OCI-LY3 (cell line): Measurements from ENCODE around the gene THRAP3.
A peak's percentile ranks its signal among the peaks of the same experiment; 100 is the strongest.

Source experiments
- H2AFZ ChIP-seq: fragments of 200-600, 300-600 bp; shearing (Covaris generic); 2 replicates; pipeline ENCODE4 v1.6.0; 2014; ENCODE audit warnings: antibody characterized with exemption, low read depth, low read length
- H3K27ac ChIP-seq: fragments of 200-600, 300-600 bp; sonication (generic); 2 replicates; pipeline ENCODE4 v1.5.1; 2014; ENCODE audit warnings: mild to moderate bottlenecking, low read length, moderate library complexity, mixed read lengths
- H3K27me3 ChIP-seq: fragments of 200-600, 300-600 bp; sonication (generic); 2 replicates; pipeline ENCODE4 v1.6.1; 2014; ENCODE audit warnings: low read depth, low read length, mixed read lengths
- H3K36me3 ChIP-seq: fragments of 200-600, 300-600 bp; sonication (generic); replicated peaks from 2 replicates; pipeline ENCODE3; 2014; ENCODE audit warnings: low read depth, low read length, mixed read lengths
- H3K4me1 ChIP-seq: fragments of 300-600, 200-600 bp; sonication (generic); 2 replicates; pipeline ENCODE4 v1.6.1; 2014; ENCODE audit warnings: low read length, mixed read lengths
- H3K4me2 ChIP-seq: fragments of 200-600, 300-600 bp; sonication (generic); 2 replicates; pipeline ENCODE4 v1.6.1; 2014; ENCODE audit warnings: low read length, mixed read lengths
- H3K4me3 ChIP-seq: fragments of 300-600, 200-600 bp; sonication (generic); 2 replicates; pipeline ENCODE4 v1.5.1; 2014; ENCODE audit warnings: antibody characterized with exemption, mild to moderate bottlenecking, low read length, moderate library complexity
- H3K79me2 ChIP-seq: fragments of 300-600, 200-600 bp; shearing (Covaris generic); 2 replicates; pipeline ENCODE4 v1.6.1; 2014; ENCODE audit warnings: mild to moderate bottlenecking, low read length, mixed read lengths
- H3K9ac ChIP-seq: fragments of 300-600, 200-600 bp; shearing (Covaris generic); 2 replicates; pipeline ENCODE4 v1.6.0; 2014; ENCODE audit warnings: mild to moderate bottlenecking, low read length, moderate library complexity
- H3K9me3 ChIP-seq: fragments of 200-600, 300-600 bp; shearing (Covaris generic); 2 replicates; pipeline ENCODE4 v1.6.1; 2014; ENCODE audit warnings: low read length, mixed read lengths; ENCODE audit not compliant: insufficient read depth
- H4K20me1 ChIP-seq: fragments of 200-600, 300-600 bp; sonication (generic); 2 replicates; pipeline ENCODE4 v1.6.1; 2016; ENCODE audit warnings: low read length, mixed read lengths; ENCODE audit not compliant: insufficient read depth
- EZH2phosphoT487 ChIP-seq: fragments of 200-600 bp; shearing (Covaris generic); IDR thresholded peaks from 2 replicates; pipeline ENCODE4 v1.6.1; 2018; ENCODE audit warnings: antibody characterized with exemption, mixed run types, low read depth
- TF ChIP-seq, protein P1 (sequence below): fragments of 200-600, 300-600 bp; sonication (generic); IDR thresholded peaks from 2 replicates; pipeline ENCODE4 v1.5.1; 2014; ENCODE audit warnings: antibody characterized with exemption, low read length, low read depth

The THRAP3 gene

DNA sequence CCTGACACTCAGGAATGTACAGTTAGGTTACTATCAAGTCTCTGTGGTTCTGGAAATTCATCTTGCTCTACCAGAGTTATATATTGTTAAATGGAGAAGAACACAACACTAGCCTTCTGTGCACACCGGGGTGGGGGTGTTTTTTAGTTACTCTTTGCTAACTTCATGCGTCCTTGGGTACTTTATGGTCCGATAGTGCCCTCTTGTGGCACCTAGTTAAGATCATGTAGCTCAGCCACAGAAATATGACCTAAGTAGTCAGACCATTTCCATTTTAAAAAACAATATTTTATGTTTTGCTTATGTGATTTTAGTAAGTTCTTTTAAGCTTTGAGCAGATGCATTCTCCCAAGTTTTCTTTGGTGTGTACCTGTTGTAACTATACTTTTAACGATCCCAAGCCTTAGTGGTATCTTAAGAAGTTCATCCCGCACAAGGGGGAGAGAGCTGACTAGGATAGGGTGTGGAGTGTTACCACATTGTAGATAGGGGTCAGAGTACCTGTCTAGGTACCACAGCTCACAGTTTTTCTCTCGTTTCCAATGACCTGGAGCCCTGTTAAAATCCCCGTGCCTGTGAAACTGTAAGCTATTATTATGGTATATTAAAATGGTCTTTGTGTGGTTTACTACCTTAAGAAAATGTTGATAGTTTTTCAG is 61.3 kb downstream of the THRAP3 start:
- TF ChIP-seq, protein P1, sequence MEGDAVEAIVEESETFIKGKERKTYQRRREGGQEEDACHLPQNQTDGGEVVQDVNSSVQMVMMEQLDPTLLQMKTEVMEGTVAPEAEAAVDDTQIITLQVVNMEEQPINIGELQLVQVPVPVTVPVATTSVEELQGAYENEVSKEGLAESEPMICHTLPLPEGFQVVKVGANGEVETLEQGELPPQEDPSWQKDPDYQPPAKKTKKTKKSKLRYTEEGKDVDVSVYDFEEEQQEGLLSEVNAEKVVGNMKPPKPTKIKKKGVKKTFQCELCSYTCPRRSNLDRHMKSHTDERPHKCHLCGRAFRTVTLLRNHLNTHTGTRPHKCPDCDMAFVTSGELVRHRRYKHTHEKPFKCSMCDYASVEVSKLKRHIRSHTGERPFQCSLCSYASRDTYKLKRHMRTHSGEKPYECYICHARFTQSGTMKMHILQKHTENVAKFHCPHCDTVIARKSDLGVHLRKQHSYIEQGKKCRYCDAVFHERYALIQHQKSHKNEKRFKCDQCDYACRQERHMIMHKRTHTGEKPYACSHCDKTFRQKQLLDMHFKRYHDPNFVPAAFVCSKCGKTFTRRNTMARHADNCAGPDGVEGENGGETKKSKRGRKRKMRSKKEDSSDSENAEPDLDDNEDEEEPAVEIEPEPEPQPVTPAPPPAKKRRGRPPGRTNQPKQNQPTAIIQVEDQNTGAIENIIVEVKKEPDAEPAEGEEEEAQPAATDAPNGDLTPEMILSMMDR = peak; percentile 68
- TF ChIP-seq EZH2phosphoT487 = no peak
- Histone ChIP-seq H3K4me1 (peaks cover 2% of the 10 kb centered on the region; the same call in 1 of the 2 replicates), H3K9ac (no peak overlapping the region), H3K27me3 (no peaks in the 10 kb centered on the region), H2AFZ (no peak overlapping the region), H3K4me3 (no peak overlapping the region), H3K79me2 (peaks cover 8% of the 10 kb centered on the region), H3K27ac (no peak overlapping the region), H4K20me1 (no peaks in the 10 kb centered on the region), H3K4me2 (no peak overlapping the region), H3K36me3 (peaks cover 34% of the 10 kb centered on the region), H3K9me3 (no peaks in the 10 kb centered on the region)

- Histone ChIP-seq H3K9me3 (no peaks in the 10 kb centered on the region), H3K27me3 (no peaks in the 10 kb centered on the region), H3K4me2 (no peak overlapping the region), H3K4me3 (no peak overlapping the region), H3K36me3 (peaks cover 41% of the 10 kb centered on the region), H2AFZ (no peak overlapping the region), H3K79me2 (peaks cover 2% of the 10 kb centered on the region; the same call in 1 of the 2 replicates), H4K20me1 (no peaks in the 10 kb centered on the region), H3K9ac (no peak overlapping the region), H3K27ac (no peak overlapping the region), H3K4me1 (peaks cover 2% of the 10 kb centered on the region; the same call in 1 of the 2 replicates)
- TF ChIP-seq, protein P1 = no peak
- TF ChIP-seq EZH2phosphoT487 = no peak
Measured at GRCh38 chr1:36286802-36287201, 62.6 kb downstream of the THRAP3 start.

DNA sequence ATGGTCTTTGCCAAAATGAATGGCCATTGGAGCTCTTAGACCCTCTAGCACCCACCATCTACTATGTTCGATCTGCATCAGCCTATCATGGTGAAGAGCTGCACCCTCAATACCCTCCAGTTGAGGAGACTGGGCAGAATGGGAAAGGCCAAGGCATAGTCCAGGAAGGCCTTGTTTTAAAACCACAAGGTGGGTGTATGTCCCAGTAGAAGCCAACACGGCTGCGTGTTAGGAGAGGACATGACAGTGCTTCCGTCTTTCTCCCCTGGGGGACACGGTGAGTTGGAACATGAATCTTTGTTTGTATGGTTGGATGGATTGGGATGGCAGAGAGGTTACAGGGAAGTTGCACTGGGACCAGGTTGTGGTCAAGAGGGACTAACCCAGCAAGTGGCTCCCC is 63.4 kb downstream of the THRAP3 start:
- H3K9me3 ChIP-seq = no peaks in the 10 kb centered on the region
- peaks cover 40% of the 10 kb centered on the region for H3K36me3 ChIP-seq
- no peak overlapping the region for H3K4me3 ChIP-seq
- H2AFZ ChIP-seq = no peak overlapping the region
- H3K79me2 ChIP-seq = peaks cover 2% of the 10 kb centered on the region; the same call in 1 of the 2 replicates
- no peaks in the 10 kb centered on the region for H4K20me1 ChIP-seq
- no peak for TF ChIP-seq EZH2phosphoT487
- TF ChIP-seq, protein P1 = no peak
- peaks cover 2% of the 10 kb centered on the region; the same call in 1 of the 2 replicates for H3K4me1 ChIP-seq
- no peak overlapping the region for H3K9ac ChIP-seq
- H3K27ac ChIP-seq = no peak overlapping the region
- H3K4me2 ChIP-seq = no peak overlapping the region
- no peaks in the 10 kb centered on the region for H3K27me3 ChIP-seq

DNA sequence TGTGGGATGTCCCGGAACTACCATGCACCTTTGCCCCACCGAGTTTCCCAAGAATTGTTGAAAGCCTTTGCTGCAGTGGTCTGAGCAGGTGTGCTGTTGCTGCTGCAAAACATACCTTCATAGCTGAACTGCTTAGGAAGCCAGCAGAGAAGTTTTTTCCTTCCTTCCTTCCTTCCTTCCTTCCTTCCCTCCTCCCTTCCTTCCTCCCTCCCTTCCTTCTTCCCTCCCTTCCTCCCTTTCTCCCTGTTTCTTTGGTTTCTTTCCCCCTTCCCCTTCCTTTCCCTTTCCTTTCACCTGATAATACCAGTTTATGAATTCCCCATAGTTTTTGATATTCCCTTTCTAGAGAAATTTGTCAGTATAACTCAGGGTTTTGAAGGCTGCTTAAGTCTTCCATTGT is 71.1 kb downstream of the THRAP3 start:
- H3K4me3 ChIP-seq = no peak overlapping the region
- H3K36me3 ChIP-seq = peaks cover 24% of the 10 kb centered on the region
- no peak overlapping the region for H3K4me2 ChIP-seq
- H3K79me2 ChIP-seq = no peaks in the 10 kb centered on the region
- H3K27me3 ChIP-seq = no peaks in the 10 kb centered on the region
- TF ChIP-seq, protein P1 = no peak
- no peak for TF ChIP-seq EZH2phosphoT487
- no peak overlapping the region for H3K9ac ChIP-seq
- no peaks in the 10 kb centered on the region for H4K20me1 ChIP-seq
- H3K9me3 ChIP-seq = no peaks in the 10 kb centered on the region
- no peak overlapping the region for H2AFZ ChIP-seq
- H3K27ac ChIP-seq = no peak overlapping the region
- H3K4me1 ChIP-seq = peaks cover 13% of the 10 kb centered on the region
